HAP-1 (cell line): ENCODE data around the gene KHDRBS2.

Source experiments
- DNase-seq, 2 experiments: peaks; one replicate each; pipeline ENCODE4 v3.0.0-alpha.2; 2016 to 2020; ENCODE audit warnings: low spot score in 2 of 2
- H3K27me3 ChIP-seq: fragments of 250-450 bp; sonication (Bioruptor Pico); 2 replicates; pipeline ENCODE4 v1.5.1; 2020; ENCODE audit warnings: low read depth, mild to moderate bottlenecking, moderate library complexity
- H3K36me3 ChIP-seq: fragments of 250-450 bp; sonication (Bioruptor Pico); replicated peaks from 2 replicates; pipeline ENCODE4 v1.5.1; 2020; ENCODE audit warnings: mild to moderate bottlenecking
- H3K4me1 ChIP-seq: fragments of 250-450 bp; sonication (Bioruptor Pico); 2 replicates; pipeline ENCODE4 v1.5.1; 2020; ENCODE audit warnings: mild to moderate bottlenecking
- H3K4me3 ChIP-seq: fragments of 250-450 bp; sonication (Bioruptor Pico); 2 replicates; pipeline ENCODE4 v1.5.1; 2020; ENCODE audit warnings: mild to moderate bottlenecking, moderate library complexity
- H3K9me3 ChIP-seq: fragments of 250-450 bp; sonication (Bioruptor Pico); 2 replicates; pipeline ENCODE4 v1.5.1; 2020; ENCODE audit warnings: mild to moderate bottlenecking, moderate library complexity
- in situ Hi-C: fragments of 300-500 bp; cut with MboI; formaldehyde crosslinking; loops from 3 replicates; pipeline ENCODE4 v1.14.3; 2020; ENCODE audit warnings: low sequenced_read_pairs, inconsistent platforms, mixed read lengths

The KHDRBS2 gene

DNA sequence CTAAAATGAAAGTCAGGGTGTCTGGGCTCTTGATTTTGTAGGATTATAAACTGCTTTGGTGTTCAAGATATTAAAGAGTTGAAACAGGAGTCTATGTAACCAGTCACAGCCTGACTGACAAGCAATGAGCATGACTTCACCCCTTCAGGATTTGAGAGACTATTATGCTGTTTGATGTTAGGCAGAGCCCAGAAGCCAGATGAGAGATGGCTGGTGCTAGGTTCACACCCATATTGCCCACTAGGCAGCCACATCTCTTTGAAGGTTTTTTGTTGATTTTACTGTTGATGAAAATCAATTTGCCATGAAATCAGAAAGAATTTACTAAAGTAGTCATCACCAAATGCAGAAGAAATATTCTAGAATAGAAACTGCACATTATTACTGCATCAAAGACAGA is 243.6 kb downstream of the KHDRBS2 start:
- no peaks in the 10 kb centered on the region for H3K36me3 ChIP-seq
- DNase-seq: no peak
- no peaks in the 10 kb centered on the region for H3K4me1 ChIP-seq
- no peaks in the 10 kb centered on the region for H3K9me3 ChIP-seq
- H3K27me3 ChIP-seq: no peaks in the 10 kb centered on the region
- H3K4me3 ChIP-seq: no peak overlapping the region
- in situ Hi-C loops: no loop called here

DNA sequence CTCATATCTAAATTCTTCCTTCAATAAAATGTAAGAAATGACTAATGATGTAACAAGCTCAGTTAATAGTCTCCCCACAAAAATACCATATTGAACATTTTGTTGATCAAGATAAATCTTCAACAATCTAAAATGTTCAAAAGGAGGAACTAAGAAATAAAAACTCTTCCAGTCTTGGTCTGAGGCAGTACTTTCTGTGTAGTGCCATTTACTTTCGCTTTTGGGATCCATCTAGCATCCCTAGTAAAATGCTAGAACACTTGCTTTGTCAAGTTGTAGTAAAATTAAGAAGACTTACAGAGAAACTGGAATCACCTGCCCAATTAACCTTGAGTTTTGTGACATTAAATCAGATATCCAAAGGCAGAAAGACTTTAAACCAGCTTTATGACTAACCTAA is 246.4 kb downstream of the KHDRBS2 start:
- DNase-seq: no peak
- Histone ChIP-seq H3K9me3 (no peaks in the 10 kb centered on the region), H3K27me3 (no peaks in the 10 kb centered on the region), H3K4me1 (no peaks in the 10 kb centered on the region), H3K4me3 (no peak overlapping the region), H3K36me3 (no peaks in the 10 kb centered on the region)
- in situ Hi-C loops: no loop called here

DNA sequence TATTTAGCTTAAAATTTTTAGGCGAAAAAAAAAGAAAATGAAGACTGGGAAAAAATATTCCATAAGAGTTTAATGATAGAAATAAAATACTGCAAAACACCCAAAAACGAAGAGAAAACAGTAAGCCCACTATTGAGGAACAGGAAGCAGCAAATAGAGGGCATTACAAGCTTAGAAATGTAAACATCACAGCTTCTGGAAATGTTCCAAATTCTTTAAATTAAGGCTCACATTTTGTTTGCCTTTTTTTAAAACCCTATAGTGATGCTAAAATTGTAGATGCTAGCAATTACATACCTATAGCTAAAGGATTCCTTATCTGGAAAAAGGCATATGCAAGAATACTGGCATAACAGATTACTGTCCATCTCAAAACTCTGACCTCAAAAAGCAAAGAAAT is 248.6 kb downstream of the KHDRBS2 start:
- Histone ChIP-seq H3K27me3 (no peaks in the 10 kb centered on the region), H3K36me3 (no peaks in the 10 kb centered on the region), H3K4me3 (no peak overlapping the region), H3K9me3 (no peaks in the 10 kb centered on the region; the same call in 1 of the 2 replicates), H3K4me1 (no peaks in the 10 kb centered on the region)
- in situ Hi-C loops: no loop called here
- no peak for DNase-seq

DNA sequence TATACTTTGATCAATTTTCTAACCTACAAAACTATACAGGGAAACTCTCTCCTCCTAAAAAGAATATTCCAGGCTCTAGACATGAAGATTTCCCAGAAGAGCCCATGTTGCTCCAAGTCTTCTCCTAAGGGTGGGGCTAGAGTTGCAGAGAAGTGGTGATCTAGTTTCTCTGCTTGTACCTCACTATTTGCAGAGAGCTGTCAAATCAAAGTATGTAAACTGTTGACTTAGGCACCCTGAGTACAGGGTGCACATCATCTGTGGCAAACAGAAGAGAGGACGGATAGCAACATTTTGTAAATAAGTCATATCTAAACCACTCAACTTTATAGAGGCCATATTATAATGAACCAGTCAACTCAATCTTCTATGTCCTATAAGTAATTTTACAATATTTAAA is 250.1 kb downstream of the KHDRBS2 start:
- no peak overlapping the region for H3K4me3 ChIP-seq
- DNase-seq: no peak
- no peaks in the 10 kb centered on the region; the same call in 1 of the 2 replicates for H3K9me3 ChIP-seq
- in situ Hi-C loops: no loop called here
- H3K36me3 ChIP-seq: no peaks in the 10 kb centered on the region
- no peaks in the 10 kb centered on the region for H3K27me3 ChIP-seq
- H3K4me1 ChIP-seq: no peaks in the 10 kb centered on the region

DNA sequence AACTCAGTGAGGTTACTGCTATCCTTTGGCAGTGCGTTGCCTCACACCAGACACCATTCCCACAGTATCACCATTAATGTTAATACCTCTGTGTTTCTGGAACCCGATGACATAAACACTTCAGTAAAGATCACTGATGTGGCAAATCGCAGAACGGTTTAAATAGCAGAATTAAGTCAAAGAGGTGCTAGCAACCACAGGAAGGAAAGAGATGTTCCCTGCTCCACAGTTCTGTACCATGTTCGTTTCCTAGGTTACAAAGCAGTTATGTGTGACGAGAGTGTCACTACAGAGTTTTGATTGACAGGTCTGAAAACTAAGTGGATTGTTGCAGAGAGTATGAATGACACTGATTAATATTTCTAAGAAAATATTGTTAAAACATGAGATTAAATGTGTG is 272.3 kb downstream of the KHDRBS2 start:
- in situ Hi-C loops: no loop called here

DNA sequence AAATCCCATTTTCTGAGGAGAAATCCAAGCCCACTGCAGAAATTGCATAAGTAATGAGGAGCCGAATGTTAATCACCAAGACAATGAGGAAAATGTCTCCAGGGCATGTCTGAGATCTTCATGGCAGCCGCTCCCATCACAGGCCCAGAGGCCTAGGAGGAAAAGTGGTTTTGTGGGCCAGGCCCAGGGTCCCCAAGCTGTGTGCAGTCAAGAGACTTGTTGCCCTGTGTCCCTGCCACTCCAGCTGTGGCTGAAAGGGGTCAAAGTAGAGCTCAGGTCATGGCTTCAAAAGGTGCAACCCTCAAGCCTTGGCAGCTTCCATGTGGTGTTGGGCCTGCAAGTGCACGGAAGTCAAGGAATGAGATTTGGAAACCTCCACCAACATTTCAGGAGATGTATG is 276.6 kb downstream of the KHDRBS2 start:
- DNase-seq: no peak
- Histone ChIP-seq H3K27me3 (no peaks in the 10 kb centered on the region), H3K9me3 (no peaks in the 10 kb centered on the region), H3K4me3 (no peak overlapping the region), H3K4me1 (no peaks in the 10 kb centered on the region), H3K36me3 (no peaks in the 10 kb centered on the region)
- in situ Hi-C loops: no loop called here

More for the DNA sequence above, 272.3 kb downstream of the KHDRBS2 start:
- no peak for DNase-seq
- Histone ChIP-seq H3K9me3 (no peaks in the 10 kb centered on the region), H3K36me3 (no peaks in the 10 kb centered on the region), H3K4me3 (no peak overlapping the region), H3K4me1 (no peaks in the 10 kb centered on the region), H3K27me3 (no peaks in the 10 kb centered on the region)

DNA sequence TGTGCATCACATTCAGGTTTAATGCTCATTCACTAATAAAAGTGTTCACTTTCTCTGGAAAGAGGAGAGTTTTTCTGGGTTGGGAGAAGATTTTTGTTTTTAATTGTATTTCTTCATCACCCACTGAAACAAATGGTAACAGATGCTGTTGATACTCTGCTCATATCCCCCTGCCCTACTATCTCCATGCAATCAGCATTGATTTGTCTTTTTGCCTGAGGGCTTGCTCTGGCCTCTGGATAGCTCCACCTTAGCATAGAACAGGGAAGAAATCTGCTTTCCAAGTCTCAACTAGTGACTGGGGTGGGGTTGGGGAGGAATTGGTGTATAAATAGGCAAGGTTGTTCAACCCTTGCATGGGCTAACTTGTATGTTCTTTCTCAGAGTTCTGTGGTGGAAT is 296.4 kb downstream of the KHDRBS2 start:
- Histone ChIP-seq H3K36me3 (no peaks in the 10 kb centered on the region), H3K4me3 (no peak overlapping the region), H3K4me1 (no peaks in the 10 kb centered on the region), H3K9me3 (no peaks in the 10 kb centered on the region), H3K27me3 (no peaks in the 10 kb centered on the region)
- DNase-seq: no peak
- in situ Hi-C loops: no loop called here

DNA sequence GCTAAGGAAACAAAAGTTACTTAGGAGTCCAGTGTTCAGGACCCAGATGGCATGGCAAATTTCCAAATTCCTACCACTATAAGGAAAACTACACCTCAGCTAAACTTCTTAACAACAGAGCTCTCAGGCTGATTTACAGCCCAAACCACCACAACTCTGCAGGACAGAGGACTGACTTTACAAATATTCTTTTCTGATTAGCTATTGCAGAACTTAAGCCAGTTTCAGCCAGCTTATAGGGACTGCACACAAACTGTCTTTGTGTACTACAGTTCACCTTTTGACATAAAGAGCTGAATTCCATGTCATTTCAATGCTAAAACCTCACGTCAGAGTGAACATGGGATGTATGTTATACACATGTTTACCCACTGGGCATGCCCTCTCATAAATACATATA is 305.4 kb downstream of the KHDRBS2 start:
- DNase-seq: no peak

DNA sequence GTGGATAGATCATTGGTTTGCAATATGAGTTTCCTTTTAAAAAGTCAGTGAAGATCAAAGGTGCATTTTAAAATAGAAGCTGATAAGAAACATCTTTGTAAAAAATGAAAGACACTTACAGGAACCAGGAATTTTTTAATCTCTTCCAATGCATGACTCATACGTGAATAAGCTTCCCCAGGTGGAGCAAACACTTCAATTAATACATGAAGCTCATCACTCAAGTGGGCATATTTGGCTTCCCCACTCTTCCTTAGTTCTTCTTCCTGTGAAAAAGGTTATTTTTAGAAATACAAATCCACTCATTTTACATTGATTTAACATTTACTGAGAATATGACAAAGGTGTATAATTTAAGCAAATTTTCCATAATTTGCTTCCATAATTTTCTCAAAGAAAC is 308.1 kb downstream of the KHDRBS2 start:
- no peaks in the 10 kb centered on the region for H3K36me3 ChIP-seq
- H3K4me1 ChIP-seq: no peaks in the 10 kb centered on the region
- H3K4me3 ChIP-seq: no peak overlapping the region
- no peak for DNase-seq
- no peaks in the 10 kb centered on the region for H3K27me3 ChIP-seq
- in situ Hi-C loops: no loop called here
- no peaks in the 10 kb centered on the region for H3K9me3 ChIP-seq

More for the DNA sequence above, 305.4 kb downstream of the KHDRBS2 start:
- H3K36me3 ChIP-seq: no peaks in the 10 kb centered on the region
- no peak overlapping the region for H3K4me3 ChIP-seq
- no peaks in the 10 kb centered on the region for H3K4me1 ChIP-seq
- in situ Hi-C loops: no loop called here
- H3K9me3 ChIP-seq: no peaks in the 10 kb centered on the region
- H3K27me3 ChIP-seq: no peaks in the 10 kb centered on the region

DNA sequence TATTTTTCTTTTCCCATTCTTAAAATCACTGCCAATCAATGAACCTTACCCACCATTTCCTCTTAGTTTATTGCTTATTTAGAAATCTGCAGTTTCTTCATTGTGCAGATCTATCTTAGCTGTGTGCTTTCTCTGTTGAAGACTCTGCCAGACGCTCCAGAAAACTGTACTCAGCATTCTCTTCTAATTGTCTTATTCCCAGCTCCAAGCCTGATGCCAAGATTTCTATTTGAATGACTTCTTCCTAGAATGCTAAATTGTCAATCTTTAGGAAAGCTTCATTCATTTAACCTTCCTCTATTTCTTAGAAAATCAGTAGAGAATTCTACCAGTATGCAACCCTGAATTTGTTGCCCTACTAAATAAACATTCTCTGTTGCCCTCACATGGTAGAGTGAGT is 308.9 kb downstream of the KHDRBS2 start:
- Histone ChIP-seq H3K4me3 (no peak overlapping the region), H3K4me1 (no peaks in the 10 kb centered on the region), H3K36me3 (no peaks in the 10 kb centered on the region), H3K9me3 (no peaks in the 10 kb centered on the region), H3K27me3 (no peaks in the 10 kb centered on the region)
- in situ Hi-C loops: no loop called here
- DNase-seq: no peak

DNA sequence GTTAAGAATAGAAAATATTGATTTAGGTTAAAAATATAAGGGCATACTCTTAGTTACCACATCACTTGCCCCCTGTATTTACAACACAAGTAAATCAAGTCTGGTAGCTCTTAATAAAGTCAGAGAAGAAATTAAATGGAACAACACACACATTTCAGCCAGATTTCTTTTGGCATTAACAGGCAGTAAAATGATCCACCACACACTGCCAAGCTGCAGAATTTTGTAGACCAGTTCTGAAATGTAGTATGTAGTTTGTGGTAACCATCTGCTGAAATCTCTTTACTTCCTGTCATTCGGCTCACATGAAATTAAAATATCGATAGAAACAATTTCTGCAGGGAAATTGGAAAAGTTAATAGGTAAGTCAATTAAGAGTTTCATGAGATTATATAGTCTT is 326.8 kb downstream of the KHDRBS2 start:
- no peak overlapping the region for H3K4me3 ChIP-seq
- H3K36me3 ChIP-seq: no peaks in the 10 kb centered on the region
- H3K9me3 ChIP-seq: no peaks in the 10 kb centered on the region; the same call in 1 of the 2 replicates
- no peaks in the 10 kb centered on the region for H3K4me1 ChIP-seq
- no peak for DNase-seq
- in situ Hi-C loops: no loop called here
- H3K27me3 ChIP-seq: no peaks in the 10 kb centered on the region

DNA sequence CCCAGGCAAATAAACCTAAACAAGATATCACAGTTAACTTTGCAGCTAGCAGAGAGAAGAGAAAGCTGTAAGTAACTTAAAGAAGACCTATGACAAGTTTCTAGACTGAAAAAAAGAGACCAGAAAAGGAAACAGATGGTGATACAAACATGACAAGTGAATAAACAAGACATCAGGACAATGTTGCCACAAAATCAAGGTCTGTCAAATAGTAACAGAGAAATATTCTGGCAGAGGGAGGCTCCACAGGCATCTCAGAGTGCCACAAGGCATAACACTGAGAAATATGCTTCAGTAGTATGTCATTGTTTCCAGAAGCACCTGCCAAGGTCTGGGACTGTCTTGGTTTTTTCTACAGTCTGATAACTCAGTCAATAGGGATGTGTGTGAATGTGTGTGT is 332.2 kb downstream of the KHDRBS2 start:
- no peak overlapping the region for H3K4me3 ChIP-seq
- in situ Hi-C loops: no loop called here
- no peak for DNase-seq
- no peaks in the 10 kb centered on the region for H3K27me3 ChIP-seq
- H3K9me3 ChIP-seq: no peaks in the 10 kb centered on the region
- H3K36me3 ChIP-seq: no peaks in the 10 kb centered on the region
- no peaks in the 10 kb centered on the region for H3K4me1 ChIP-seq

DNA sequence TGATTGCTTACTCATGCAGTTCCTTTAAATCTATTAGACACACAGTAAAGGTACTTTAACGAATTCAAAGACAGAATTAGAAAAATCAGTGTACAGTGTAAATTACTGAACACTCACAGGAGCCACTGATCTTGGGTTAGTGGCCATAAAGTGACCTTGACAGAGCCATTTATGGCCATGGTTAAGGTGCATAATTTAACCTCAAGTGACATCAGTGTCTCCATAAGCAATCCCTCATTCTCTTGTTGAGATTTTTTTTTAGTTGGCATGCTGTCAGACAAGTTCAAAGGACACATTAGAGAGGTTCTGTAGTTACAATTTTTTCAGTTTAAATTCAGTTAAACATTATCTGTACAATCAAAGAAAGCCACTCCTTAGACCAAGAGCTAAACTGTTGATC is 334.4 kb downstream of the KHDRBS2 start:
- Histone ChIP-seq H3K4me3 (no peak overlapping the region), H3K4me1 (no peaks in the 10 kb centered on the region), H3K9me3 (no peaks in the 10 kb centered on the region), H3K27me3 (no peaks in the 10 kb centered on the region), H3K36me3 (no peaks in the 10 kb centered on the region)
- no peak for DNase-seq
- in situ Hi-C loops: no loop called here

DNA sequence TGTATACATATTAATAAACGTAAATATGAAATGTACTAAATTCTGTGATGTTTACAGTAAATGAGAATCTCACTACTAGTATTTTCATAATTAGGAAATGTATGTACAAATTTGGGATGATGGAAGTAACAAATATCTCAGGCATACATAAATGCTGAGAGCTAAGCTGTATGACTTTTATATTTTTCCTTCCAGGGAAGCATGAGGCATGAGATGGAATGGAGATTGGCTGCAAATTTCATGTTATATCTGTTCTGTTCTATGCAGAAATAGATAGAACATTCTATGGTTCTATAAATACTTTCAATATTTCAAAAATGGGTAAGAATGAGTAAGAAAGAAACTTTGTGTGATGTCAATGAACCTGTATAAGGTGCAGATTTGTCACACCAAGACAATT is 335.2 kb downstream of the KHDRBS2 start:
- Histone ChIP-seq H3K36me3 (no peaks in the 10 kb centered on the region), H3K4me1 (no peaks in the 10 kb centered on the region), H3K4me3 (no peak overlapping the region), H3K9me3 (no peaks in the 10 kb centered on the region), H3K27me3 (no peaks in the 10 kb centered on the region)
- no peak for DNase-seq
- in situ Hi-C loops: no loop called here

DNA sequence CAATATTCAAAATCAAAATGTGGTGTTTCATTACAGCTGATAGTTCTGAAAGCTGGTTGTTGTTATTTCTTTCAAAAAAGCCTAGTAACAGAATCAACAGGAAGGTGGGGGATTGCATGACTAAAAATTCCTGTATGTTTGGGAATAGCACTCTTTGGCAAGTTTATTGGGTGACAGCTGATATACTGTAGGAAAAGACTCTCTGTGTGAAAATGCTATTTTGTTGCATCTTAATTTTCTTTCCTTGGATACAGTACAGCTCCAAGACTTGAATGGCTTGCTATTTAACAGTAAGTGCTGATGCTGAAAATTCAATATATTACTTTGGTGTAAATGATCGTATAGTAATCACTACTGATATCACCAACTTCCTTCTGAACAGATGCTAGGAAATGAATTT is 336.1 kb downstream of the KHDRBS2 start:
- no peaks in the 10 kb centered on the region for H3K9me3 ChIP-seq
- in situ Hi-C loops: no loop called here
- no peaks in the 10 kb centered on the region for H3K36me3 ChIP-seq
- H3K4me1 ChIP-seq: no peaks in the 10 kb centered on the region
- no peaks in the 10 kb centered on the region for H3K27me3 ChIP-seq
- H3K4me3 ChIP-seq: no peak overlapping the region
- no peak for DNase-seq
